IMR-90 (cell line): Measurements from ENCODE around the gene ST7. TPM values are rescaled to one million over a fixed set of nuclear protein-coding genes. Genes with fewer than 3 reads are reported as not detected.

Source experiments
- ATAC-seq: fragments of 200-7000 bp; cut with Tn5 transposase; 2 replicates; pipeline ENCODE4 v1.9.1; 2020; ENCODE audit warnings: low read depth, mild to moderate bottlenecking, moderate library complexity
- BruUV-seq: library from RNA; stranded (reverse); fragments of 400-500 nt; replicated peaks from 2 replicates; lab custom pipeline; 2021; lab: Mats Ljungman, UMichigan
- CTCF ChIA-PET: fragments of 300-600 bp; formaldehyde crosslinking; extraction: SDS; loops from one replicate; lab custom pipeline; 2021; ENCODE audit warnings: antibody characterized with exemption; lab: Yijun Ruan, JAX
- POLR2A ChIA-PET: fragments of 300-600 bp; sonication (Branson Sonifier 250); formaldehyde crosslinking; loops from one replicate; lab custom pipeline; 2022; ENCODE audit warnings: antibody characterized with exemption; ENCODE audit not compliant: unreplicated experiment; lab: Charles Lee
- DNase-seq: peaks from one replicate; pipeline ENCODE4 v3.0.0; 2013
- H2AFZ ChIP-seq: replicated peaks from 2 replicates; pipeline ENCODE3; 2013; ENCODE audit warnings: low read length, mild to moderate bottlenecking; ENCODE audit not compliant: poor library complexity
- H2AK5ac ChIP-seq: 2 replicates; pipeline ENCODE4 v1.6.1; 2013; ENCODE audit warnings: low read depth, low read length, inconsistent platforms
- H2AK9ac ChIP-seq: replicated peaks from 2 replicates; pipeline ENCODE3; 2013; ENCODE audit warnings: mild to moderate bottlenecking, low read depth, low read length, moderate library complexity; ENCODE audit not compliant: poor library complexity
- H2BK120ac ChIP-seq: 2 replicates; pipeline ENCODE4 v1.6.1; 2013; ENCODE audit warnings: low read depth, low read length, inconsistent platforms
- H2BK15ac ChIP-seq: 3 replicates; pipeline ENCODE4 v1.6.1; 2013; ENCODE audit warnings: low read depth, low read length, inconsistent platforms
- H2BK20ac ChIP-seq: 2 replicates; pipeline ENCODE4 v1.6.1; 2013; ENCODE audit warnings: low read depth, mild to moderate bottlenecking, inconsistent platforms, low read length, moderate library complexity
- H2BK5ac ChIP-seq: 2 replicates; pipeline ENCODE4 v1.6.1; 2013; ENCODE audit warnings: mild to moderate bottlenecking, low read depth, low read length, inconsistent platforms; ENCODE audit not compliant: poor library complexity, severe bottlenecking
- H3K14ac ChIP-seq: replicated peaks from 2 replicates; pipeline ENCODE4 v1.6.1; 2013; ENCODE audit warnings: low read depth, low read length, inconsistent platforms
- H3K18ac ChIP-seq: 2 replicates; pipeline ENCODE4 v1.6.1; 2013; ENCODE audit warnings: low read depth, low read length, control low read depth
- H3K23ac ChIP-seq: 2 replicates; pipeline ENCODE4 v1.6.1; 2013; ENCODE audit warnings: low read depth, low read length, inconsistent platforms
- H3K27ac ChIP-seq: 2 replicates; pipeline ENCODE4 v1.5.1; 2013; ENCODE audit warnings: mild to moderate bottlenecking, control low read depth, low read length; ENCODE audit not compliant: insufficient read depth
- H3K27me3 ChIP-seq: 2 replicates; pipeline ENCODE4 v1.6.1; 2013; ENCODE audit warnings: low read length; ENCODE audit not compliant: control insufficient read depth, insufficient read depth
- H3K36me3 ChIP-seq: 2 replicates; pipeline ENCODE4 v1.6.1; 2013; ENCODE audit warnings: low read length, mixed read lengths; ENCODE audit not compliant: control insufficient read depth, insufficient read depth
- H3K4ac ChIP-seq: 2 replicates; pipeline ENCODE4 v1.6.1; 2013; ENCODE audit warnings: low read depth, low read length, inconsistent platforms
- H3K4me1 ChIP-seq: 2 replicates; pipeline ENCODE4 v1.6.1; 2013; ENCODE audit warnings: low read length, mixed read lengths; ENCODE audit not compliant: control insufficient read depth, insufficient read depth
- H3K4me2 ChIP-seq: 2 replicates; pipeline ENCODE4 v1.6.1; 2013; ENCODE audit warnings: low read depth, mild to moderate bottlenecking, control low read depth, low read length, moderate library complexity
- H3K4me3 ChIP-seq: 2 replicates; pipeline ENCODE4 v1.5.1; 2013; ENCODE audit warnings: low read depth, mild to moderate bottlenecking, control low read depth, low read length, moderate library complexity; ENCODE audit not compliant: insufficient read depth
- H3K56ac ChIP-seq: 2 replicates; pipeline ENCODE4 v1.6.1; 2013; ENCODE audit warnings: low read length, inconsistent platforms; ENCODE audit not compliant: insufficient read depth; ENCODE audit errors: extremely low read depth
- H3K79me1 ChIP-seq, 2 experiments: 2 replicates each; pipeline ENCODE4 v1.6.1; 2013; ENCODE audit warnings: low read length in 2 of 2, inconsistent platforms in 1 of 2, low read depth in 1 of 2
- H3K9ac ChIP-seq: 2 replicates; pipeline ENCODE4 v1.6.1; 2013; ENCODE audit warnings: low read depth, low read length, control low read depth
- H3K9me1 ChIP-seq: 2 replicates; pipeline ENCODE4 v1.6.1; 2013; ENCODE audit warnings: low read length, inconsistent platforms; ENCODE audit not compliant: insufficient read depth
- H3K9me3 ChIP-seq: 2 replicates; pipeline ENCODE4 v1.6.1; 2013; ENCODE audit warnings: low read length; ENCODE audit not compliant: control insufficient read depth, insufficient read depth
- H4K20me1 ChIP-seq: 2 replicates; pipeline ENCODE4 v1.6.1; 2013; ENCODE audit warnings: low read length, inconsistent platforms; ENCODE audit not compliant: insufficient read depth
- H4K5ac ChIP-seq: 2 replicates; pipeline ENCODE4 v1.6.1; 2013; ENCODE audit warnings: mild to moderate bottlenecking, low read depth, low read length, control low read depth
- H4K8ac ChIP-seq, 2 experiments: 2 replicates each; pipeline ENCODE4 v1.6.1; 2013; ENCODE audit warnings: low read depth in 2 of 2, low read length in 2 of 2, control low read depth in 1 of 2, inconsistent platforms in 1 of 2
- H4K91ac ChIP-seq: 2 replicates; pipeline ENCODE4 v1.6.1; 2013; ENCODE audit warnings: low read depth, low read length, inconsistent platforms; ENCODE audit not compliant: insufficient read depth
- BHLHE40 ChIP-seq: fragments of 150-350 bp; IDR thresholded peaks from 2 replicates; pipeline ENCODE4 v1.6.1; 2016; ENCODE audit warnings: mild to moderate bottlenecking, low read depth, low read length
- CEBPB ChIP-seq: IDR thresholded peaks from 2 replicates; pipeline ENCODE4 v1.6.1; 2012; ENCODE audit warnings: low read depth, low read length, improper control_type of control experiment
- CHD1 ChIP-seq: IDR thresholded peaks from 2 replicates; pipeline ENCODE4 v1.6.1; 2012; ENCODE audit warnings: low read depth, low read length, improper control_type of control experiment
- CTCF ChIP-seq: conservative IDR thresholded peaks from 2 replicates; pipeline ENCODE4 v1.5.1; 2012; ENCODE audit warnings: mild to moderate bottlenecking, low read depth, low read length, improper control_type of control experiment
- ELK1 ChIP-seq: fragments of 150-350 bp; IDR thresholded peaks from 2 replicates; pipeline ENCODE4 v1.6.1; 2016; ENCODE audit warnings: low read depth, mild to moderate bottlenecking, low read length, moderate library complexity, borderline replicate concordance
- FOS ChIP-seq: fragments of 150-350 bp; IDR thresholded peaks from 2 replicates; pipeline ENCODE4 v1.6.1; 2016; ENCODE audit warnings: low read depth, low read length
- MAFK ChIP-seq: IDR thresholded peaks from 2 replicates; pipeline ENCODE4 v1.6.1; 2012; ENCODE audit warnings: low read depth, low read length, improper control_type of control experiment
- MAZ ChIP-seq: IDR thresholded peaks from 2 replicates; pipeline ENCODE4 v1.6.1; 2012; ENCODE audit warnings: low read depth, mild to moderate bottlenecking, low read length, improper control_type of control experiment, moderate library complexity, borderline replicate concordance
- MXI1 ChIP-seq: IDR thresholded peaks from 2 replicates; pipeline ENCODE4 v1.6.1; 2012; ENCODE audit warnings: low read depth, mild to moderate bottlenecking, low read length, moderate library complexity, borderline replicate concordance
- NFE2L2 ChIP-seq: fragments of 150-350 bp; IDR thresholded peaks from 2 replicates; pipeline ENCODE4 v1.6.1; 2016; ENCODE audit warnings: low read depth, mild to moderate bottlenecking, low read length
- POLR2A ChIP-seq: IDR thresholded peaks from 2 replicates; pipeline ENCODE4 v1.6.1; 2012; ENCODE audit warnings: mild to moderate bottlenecking, low read depth, low read length
- RAD21 ChIP-seq: IDR thresholded peaks from 2 replicates; pipeline ENCODE4 v1.6.1; 2012; ENCODE audit warnings: low read length, improper control_type of control experiment
- RCOR1 ChIP-seq: IDR thresholded peaks from 2 replicates; pipeline ENCODE4 v1.6.1; 2012; ENCODE audit warnings: mild to moderate bottlenecking, low read length, improper control_type of control experiment; ENCODE audit not compliant: insufficient replicate concordance
- RFX5 ChIP-seq: IDR thresholded peaks from 2 replicates; pipeline ENCODE4 v1.8.0; 2012; ENCODE audit warnings: low read depth, mild to moderate bottlenecking, low read length, moderate library complexity
- SMC3 ChIP-seq: fragments of 150-350 bp; IDR thresholded peaks from 2 replicates; pipeline ENCODE4 v1.6.1; 2016; ENCODE audit warnings: low read depth, mild to moderate bottlenecking, antibody characterized with exemption, low read length, moderate library complexity
- USF2 ChIP-seq: fragments of 150-350 bp; IDR thresholded peaks from 2 replicates; pipeline ENCODE4 v1.6.1; 2017; ENCODE audit warnings: mild to moderate bottlenecking, antibody characterized with exemption, low read length, low read depth
- WGBS, 2 experiments: methylation state at CpG; one replicate each; pipeline versions ENCODE4 v1.1.5 to v1.1.7; 2013; ENCODE audit warnings: missing lambda C conversion rate in 2 of 2; ENCODE audit not compliant: insufficient read length in 1 of 2; ENCODE audit errors: extremely low coverage in 2 of 2; 5-methylcytosine and 5-hydroxymethylcytosine counted together
- dilution Hi-C: fragments of 300-500 bp; cut with HindIII; formaldehyde crosslinking; loops from one replicate; pipeline ENCODE4 v1.14.3; 2018; ENCODE audit warnings: low sequenced_read_pairs; ENCODE audit not compliant: unreplicated experiment
- in situ Hi-C: fragments of 300-500 bp; cut with MboI; formaldehyde crosslinking; loops from 3 replicates; pipeline ENCODE4 v1.14.3; 2019; ENCODE audit warnings: low sequenced_read_pairs, inconsistent platforms, mixed read lengths
- intact Hi-C: fragments of 100-400 bp; cut with micrococcal nuclease; formaldehyde crosslinking; loops from 2 replicates; pipeline ENCODE4 v1.10.0; 2022
- polyA plus RNA-seq, 3 experiments: library from polyadenylated mRNA; depleted of rRNA; stranded (reverse); fragments of >200 nt; gene quantifications; 2 replicates each; pipeline ENCODE4 v1.2.3, GENCODE V29; 2012; ENCODE audit warnings: low replicate concordance in 1 of 3
- total RNA-seq: library from RNA; depleted of rRNA; stranded (reverse); fragments of >200 nt; gene quantifications from 2 replicates; pipeline ENCODE4 v1.2.3, GENCODE V29; 2012

The ST7 gene
- total and polyA plus RNA-seq, 2 of the 4 experiments (the other 2 are of a cell fraction) = 18.6 to 26.0 TPM

- Histone ChIP-seq H3K4ac (no peak overlapping the region), H3K14ac (no peak overlapping the region), H3K27ac (no peak overlapping the region), H3K9ac (no peak overlapping the region), H3K4me1 (peaks cover 5% of the 10 kb centered on the region; the same call in 1 of the 2 replicates), H3K9me3 (no peaks in the 10 kb centered on the region), H2AK9ac (no peak overlapping the region), H3K36me3 (no peaks in the 10 kb centered on the region), H2BK15ac (no peak overlapping the region), H2BK20ac (no peak overlapping the region), H2AFZ (no peak overlapping the region), H3K23ac (no peak overlapping the region), H2BK120ac (no peak overlapping the region), H3K18ac (no peak overlapping the region), H3K27me3 (no peaks in the 10 kb centered on the region), H2BK5ac (no peak overlapping the region), H3K4me2 (no peak overlapping the region), H4K8ac (no peak overlapping the region), H3K56ac (no peak overlapping the region), H3K9me1 (0 out of 2 replicates have a peak, but pooled peaks cover 7% of the 10 kb centered on the region), H2AK5ac (no peak overlapping the region), H4K20me1 (peaks cover 3% of the 10 kb centered on the region; the same call in 1 of the 2 replicates), H4K5ac (no peak overlapping the region), H3K79me1 (peaks cover 33 to 34% of the 10 kb centered on the region in 2 experiments), H4K91ac (no peak overlapping the region), H3K4me3 (no peak overlapping the region)
- DNase-seq (no peak), ATAC-seq (no peak)
- in situ Hi-C loops = no loop called here
- ChIA-PET CTCF (no interaction called here), POLR2A (no interaction called here)
- WGBS, 2 experiments = 83% methylated on average over 1 of the region's 3 CpGs; no CpG with 5 or more reads in 1 of the 2 experiments
- dilution Hi-C loops = no loop called here
- TF ChIP-seq CTCF (no peak), RCOR1 (no peak), ELK1 (no peak), BHLHE40 (no peak), MAFK (no peak), FOS (no peak), POLR2A (no peak), CEBPB (no peak), RFX5 (no peak), MAZ (no peak), NFE2L2 (no peak), MXI1 (no peak), CHD1 (no peak), RAD21 (no peak), SMC3 (no peak), USF2 (no peak)
- intact Hi-C loops = no loop called here
- BruUV-seq = no TSS peak
These were observed 133.5 kb downstream of the ST7 start for GRCh38 chr7:117086788-117087187.
